Measurements from ENCODE around the gene KLF15. TPM values are rescaled to one million over a fixed set of nuclear protein-coding genes. Genes with fewer than 3 reads are reported as not detected.

The KLF15 gene
- total and polyA plus RNA-seq, 2 donors, result 1.6 to 57.3 TPM

- Histone ChIP-seq H3K4me3 (ENCODE audit: low read depth, low read length) (no peak overlapping the region), H3K27ac (ENCODE audit: low read depth) (no peak overlapping the region), H3K36me3 (ENCODE audit: insufficient read depth) (no peaks in the 10 kb centered on the region), H3K4me1 (ENCODE audit: insufficient read depth) (no peaks in the 10 kb centered on the region)
- no peak for DNase-seq (ENCODE audit: extremely low spot score)
- 77% methylated on average over 9 of the region's 9 CpGs for WGBS
Observed at GRCh38 chr3:126361211-126361610, 4.0 kb upstream of the KLF15 start.

- H3K27ac ChIP-seq (ENCODE audit: low read depth), result no peak overlapping the region
- no peak for DNase-seq (ENCODE audit: extremely low spot score)
- WGBS, result 68% methylated on average over 3 of the region's 3 CpGs
- H3K36me3 ChIP-seq (ENCODE audit: insufficient read depth), result no peaks in the 10 kb centered on the region
- H3K4me3 ChIP-seq (ENCODE audit: low read depth, low read length), result no peak overlapping the region
- H3K4me1 ChIP-seq (ENCODE audit: insufficient read depth), result no peaks in the 10 kb centered on the region
Observed at GRCh38 chr3:126360714-126361060, 3.5 kb upstream of the KLF15 start.

- Histone ChIP-seq H3K27ac (ENCODE audit: low read depth) (no peak overlapping the region), H3K4me1 (ENCODE audit: insufficient read depth) (no peaks in the 10 kb centered on the region), H3K36me3 (ENCODE audit: insufficient read depth) (no peaks in the 10 kb centered on the region), H3K4me3 (ENCODE audit: low read depth, low read length) (no peak overlapping the region)
- DNase-seq (ENCODE audit: extremely low spot score), result no peak
- 74% methylated on average over 3 of the region's 3 CpGs for WGBS
Observed at GRCh38 chr3:126360046-126360713, 3.0 kb upstream of the KLF15 start.

GRCh38 chr3:126358816-126359181 lies 1.6 kb upstream of the KLF15 start:
- DNase-seq (ENCODE audit: extremely low spot score), result no peak
- no peak overlapping the region for H3K4me3 ChIP-seq (ENCODE audit: low read depth, low read length)
- H3K4me1 ChIP-seq (ENCODE audit: insufficient read depth), result no peaks in the 10 kb centered on the region
- no peak overlapping the region for H3K27ac ChIP-seq (ENCODE audit: low read depth)
- 86% methylated on average over 3 of the region's 3 CpGs for WGBS
- no peaks in the 10 kb centered on the region for H3K36me3 ChIP-seq (ENCODE audit: insufficient read depth)

- no peak for DNase-seq (ENCODE audit: extremely low spot score)
- WGBS, result 8% methylated on average over 11 of the region's 11 CpGs
- H3K4me1 ChIP-seq (ENCODE audit: insufficient read depth), result no peaks in the 10 kb centered on the region
- H3K27ac ChIP-seq (ENCODE audit: low read depth), result peak overlapping the region; percentile 40
- no peak overlapping the region for H3K4me3 ChIP-seq (ENCODE audit: low read depth, low read length)
- no peaks in the 10 kb centered on the region for H3K36me3 ChIP-seq (ENCODE audit: insufficient read depth)
Observed at GRCh38 chr3:126358038-126358815, 1.0 kb upstream of the KLF15 start.

GRCh38 chr3:126356373-126357264 lies 589 bp downstream of the KLF15 start:
- under 1% methylated on average over 100 of the region's 100 CpGs for WGBS
- Histone ChIP-seq H3K4me3 (ENCODE audit: low read depth, low read length) (peak overlapping the region; percentile 93), H3K36me3 (ENCODE audit: insufficient read depth) (no peaks in the 10 kb centered on the region), H3K4me1 (ENCODE audit: insufficient read depth) (no peaks in the 10 kb centered on the region), H3K27ac (ENCODE audit: low read depth) (peak overlapping the region; percentile 72)
- no peak for DNase-seq (ENCODE audit: extremely low spot score)

- Histone ChIP-seq H3K36me3 (ENCODE audit: insufficient read depth) (no peaks in the 10 kb centered on the region), H3K4me1 (ENCODE audit: insufficient read depth) (no peaks in the 10 kb centered on the region), H3K4me3 (ENCODE audit: low read depth, low read length) (peak overlapping the region; percentile 93), H3K27ac (ENCODE audit: low read depth) (peak overlapping the region; percentile 72)
- peak; percentile 66 for DNase-seq (ENCODE audit: extremely low spot score)
- WGBS, result 2% methylated on average over 32 of the region's 32 CpGs
Observed at GRCh38 chr3:126355777-126356372, 1.3 kb downstream of the KLF15 start.

- H3K36me3 ChIP-seq (ENCODE audit: insufficient read depth), result no peaks in the 10 kb centered on the region
- 67% methylated on average over 3 of the region's 3 CpGs for WGBS
- peak overlapping the region; percentile 26 for H3K4me3 ChIP-seq (ENCODE audit: low read depth, low read length)
- H3K27ac ChIP-seq (ENCODE audit: low read depth), result no peak overlapping the region
- DNase-seq (ENCODE audit: extremely low spot score), result no peak
- H3K4me1 ChIP-seq (ENCODE audit: insufficient read depth), result no peaks in the 10 kb centered on the region
Observed at GRCh38 chr3:126355251-126355650, 2.0 kb downstream of the KLF15 start.

- H3K4me3 ChIP-seq (ENCODE audit: low read depth, low read length), result no peak overlapping the region
- no peak overlapping the region for H3K27ac ChIP-seq (ENCODE audit: low read depth)
- 87% methylated on average over 7 of the region's 7 CpGs for WGBS
- no peak for DNase-seq (ENCODE audit: extremely low spot score)
- no peaks in the 10 kb centered on the region for H3K36me3 ChIP-seq (ENCODE audit: insufficient read depth)
- no peaks in the 10 kb centered on the region for H3K4me1 ChIP-seq (ENCODE audit: insufficient read depth)
Observed at GRCh38 chr3:126354776-126355175, 2.4 kb downstream of the KLF15 start.

GRCh38 chr3:126353694-126354321 lies 3.4 kb downstream of the KLF15 start:
- H3K4me1 ChIP-seq (ENCODE audit: insufficient read depth), result no peaks in the 10 kb centered on the region
- H3K4me3 ChIP-seq (ENCODE audit: low read depth, low read length), result no peak overlapping the region
- no peaks in the 10 kb centered on the region for H3K36me3 ChIP-seq (ENCODE audit: insufficient read depth)
- no peak overlapping the region for H3K27ac ChIP-seq (ENCODE audit: low read depth)
- no peak for DNase-seq (ENCODE audit: extremely low spot score)
- 88% methylated on average over 8 of the region's 8 CpGs for WGBS

- H3K4me3 ChIP-seq (ENCODE audit: low read depth, low read length), result no peak overlapping the region
- 92% methylated on average over 27 of the region's 27 CpGs for WGBS
- no peak for DNase-seq (ENCODE audit: extremely low spot score)
- H3K27ac ChIP-seq (ENCODE audit: low read depth), result no peak overlapping the region
- no peaks in the 10 kb centered on the region for H3K36me3 ChIP-seq (ENCODE audit: insufficient read depth)
- no peaks in the 10 kb centered on the region for H3K4me1 ChIP-seq (ENCODE audit: insufficient read depth)
Observed at GRCh38 chr3:126352476-126353454, 4.4 kb downstream of the KLF15 start.

GRCh38 chr3:126351771-126352475 lies 5.3 kb downstream of the KLF15 start:
- Histone ChIP-seq H3K27ac (ENCODE audit: low read depth) (no peak overlapping the region), H3K36me3 (ENCODE audit: insufficient read depth) (no peaks in the 10 kb centered on the region)
- 94% methylated on average over 18 of the region's 18 CpGs for WGBS

More at GRCh38 chr3:126351771-126352475, 5.3 kb downstream of the KLF15 start:
- H3K4me3 ChIP-seq (ENCODE audit: low read depth, low read length), result no peak overlapping the region
- no peaks in the 10 kb centered on the region for H3K4me1 ChIP-seq (ENCODE audit: insufficient read depth)
- no peak for DNase-seq (ENCODE audit: extremely low spot score)
